Nucleus accumbens (tissue), 56 donors: Measurements from ENCODE around the gene TAF1C.

Experiments
- DNase-seq, 56 donors: peaks; one replicate each; lab custom pipeline; 2025; lab: John Stamatoyannopoulos, UW

TAF1C gene

GRCh38 chr16:84166796-84167695, 19.8 kb downstream of the TAF1C start:
- DNase-seq: no peak

GRCh38 chr16:84165746-84166145, 21.1 kb downstream of the TAF1C start:
- DNase-seq: no peak

- no peak for DNase-seq
These were observed 25.1 kb downstream of the TAF1C start for GRCh38 chr16:84161801-84162200.

GRCh38 chr16:84161037-84161436, 25.8 kb downstream of the TAF1C start:
- DNase-seq: no peak

- DNase-seq: no peak
These were observed 27.1 kb downstream of the TAF1C start for GRCh38 chr16:84159800-84160199.

GRCh38 chr16:84159007-84159406, 27.9 kb downstream of the TAF1C start:
- no peak for DNase-seq

GRCh38 chr16:84156342-84156784, 30.5 kb downstream of the TAF1C start:
- DNase-seq: no peak

- DNase-seq: no peak
These were observed 31.1 kb downstream of the TAF1C start for GRCh38 chr16:84155771-84156170.

GRCh38 chr16:84155226-84155625, 31.6 kb downstream of the TAF1C start:
- no peak for DNase-seq

GRCh38 chr16:84153660-84154214, 33.1 kb downstream of the TAF1C start:
- no peak for DNase-seq

GRCh38 chr16:84150926-84151325, 35.9 kb downstream of the TAF1C start:
- DNase-seq: no peak

GRCh38 chr16:84144859-84145639, 41.8 kb downstream of the TAF1C start, which contains the start of the genes DNAAF1 and HSDL1:
TSS of gene DNAAF1 (plus strand) at chr16:84145308. CDS start at chr16:84145441, 133 bp downstream.
TSS of gene HSDL1 (minus strand) at chr16:84145177. CDS start at chr16:84131321, 13,856 bp downstream.
- DNase-seq: peak in 55 of 56 donors; percentile 37 to 96 (median 84)

GRCh38 chr16:84144209-84144858, 42.5 kb downstream of the TAF1C start:
- peak in 33 of 56 donors; percentile 10 to 62 (median 29) for DNase-seq

GRCh38 chr16:84143784-84144199, 43.1 kb downstream of the TAF1C start:
- DNase-seq: peak in 1 of 56 donors; percentile 2

GRCh38 chr16:84143081-84143480, 43.8 kb downstream of the TAF1C start:
- no peak for DNase-seq

- no peak for DNase-seq
These were observed 45.6 kb downstream of the TAF1C start for GRCh38 chr16:84141143-84141670.

GRCh38 chr16:84139628-84140258, 47.1 kb downstream of the TAF1C start:
- DNase-seq: no peak

- no peak for DNase-seq
These were observed 47.8 kb downstream of the TAF1C start for GRCh38 chr16:84138824-84139627.

- no peak for DNase-seq
These were observed 48.4 kb downstream of the TAF1C start for GRCh38 chr16:84138500-84138823.
